HCT116 (cell line): ENCODE results near the gene TYMS. TPM values are rescaled to one million over a fixed set of nuclear protein-coding genes. Genes with fewer than 3 reads are reported as not detected.

Experiments used
- ATAC-seq: fragments of 200-7000 bp; cut with Tn5 transposase; 2 replicates; pipeline ENCODE4 v1.9.1; 2020; ENCODE audit warnings: mild to moderate bottlenecking, moderate library complexity
- BruUV-seq: library from RNA; stranded (reverse); fragments of 400-500 nt; replicated peaks from 2 replicates; lab custom pipeline; 2021; lab: Mats Ljungman, UMichigan
- CTCF ChIA-PET: fragments of 300-600 bp; sonication (Branson Sonifier 250); formaldehyde crosslinking; loops from one replicate; lab custom pipeline; 2021; ENCODE audit warnings: antibody characterized with exemption; lab: Charles Lee
- POLR2A ChIA-PET: fragments of 300-600, 350-600 bp; sonication (Branson Sonifier 250); formaldehyde crosslinking; loops from one replicate; lab custom pipeline; 2021; ENCODE audit warnings: antibody characterized with exemption; lab: Charles Lee
- RAD21 ChIA-PET, 2 experiments: fragments of 300-600 bp; sonication (Branson Sonifier 250); formaldehyde crosslinking; loops; one replicate each; lab custom pipeline; 2023; ENCODE audit warnings: low total read pairs in 2 of 2; ENCODE audit not compliant: uncharacterized antibody in 2 of 2, unreplicated experiment in 2 of 2, low non-redundant PET in 1 of 2; lab: Charles Lee
- DNase-seq: peaks from one replicate; pipeline ENCODE4 v3.0.0-alpha.2; 2010; ENCODE audit warnings: low read depth, low spot score
- H2AFZ ChIP-seq: fragments of 200-600 bp; shearing (Covaris generic), sonication (generic); 2 replicates; pipeline ENCODE4 v1.6.1; 2017; ENCODE audit warnings: low read depth, mixed run types, mixed read lengths, antibody characterized with exemption, low read length; ENCODE audit not compliant: poor library complexity, severe bottlenecking
- H3K27ac ChIP-seq: 2 replicates; pipeline ENCODE4 v1.5.1; 2012; ENCODE audit warnings: low read depth, low read length
- H3K27me3 ChIP-seq: fragments of 200-600 bp; sonication (generic); 2 replicates; pipeline ENCODE4 v1.6.1; 2016; ENCODE audit warnings: mixed run types, low read length, mixed read lengths; ENCODE audit not compliant: insufficient read depth
- H3K36me3 ChIP-seq, 2 experiments: fragments of 200-500 bp in 1 of 2; fragments of 200-600 bp in 1 of 2; sonication (Bioruptor generic) in 1 of 2; sonication (generic) in 1 of 2; 2 replicates each; pipeline versions ENCODE4 v1.5.1 to v1.6.1; 2014 to 2016; ENCODE audit warnings: low read length in 2 of 2, inconsistent platforms in 1 of 2, mixed read lengths in 1 of 2, mixed run types in 1 of 2; ENCODE audit not compliant: insufficient read depth in 2 of 2, control insufficient read depth in 1 of 2
- H3K4me1 ChIP-seq, 2 experiments: fragments of 200-600 bp in 1 of 2; sonication (generic) in 1 of 2; 2 replicates each; pipeline versions ENCODE4 v1.5.1 to v1.6.1; 2012 to 2017; ENCODE audit warnings: low read length in 2 of 2, inconsistent platforms in 1 of 2, mild to moderate bottlenecking in 1 of 2, mixed read lengths in 1 of 2, mixed run types in 1 of 2, moderate library complexity in 1 of 2; ENCODE audit not compliant: insufficient read depth in 2 of 2, control insufficient read depth in 1 of 2
- H3K4me2 ChIP-seq: fragments of 200-600 bp; sonication (generic); 2 replicates; pipeline ENCODE4 v1.6.1; 2017; ENCODE audit warnings: mixed run types, low read length, mixed read lengths
- H3K4me3 ChIP-seq, 2 experiments: fragments of 200-600 bp in 1 of 2; sonication (generic) in 1 of 2; replicated peaks in 1 of 2; 2 replicates each; pipeline ENCODE4 v1.5.1; 2011 to 2016; ENCODE audit warnings: low read length in 2 of 2, control low read depth in 1 of 2, low read depth in 1 of 2, mild to moderate bottlenecking in 1 of 2, mixed read lengths in 1 of 2, mixed run types in 1 of 2
- H3K79me2 ChIP-seq: fragments of 200-600 bp; sonication (generic); 2 replicates; pipeline ENCODE4 v1.6.1; 2017; ENCODE audit warnings: mild to moderate bottlenecking, mixed run types, low read length, moderate library complexity, mixed read lengths; ENCODE audit not compliant: insufficient read depth
- H3K9ac ChIP-seq: fragments of 200-600 bp; sonication (generic); 2 replicates; pipeline ENCODE4 v1.6.1; 2016; ENCODE audit warnings: low read length, mixed read lengths
- H3K9me2 ChIP-seq: fragments of 200-600 bp; sonication (generic), shearing (Covaris generic); 2 replicates; pipeline ENCODE4 v1.6.1; 2017; ENCODE audit warnings: mixed run types, mild to moderate bottlenecking, moderate library complexity; ENCODE audit not compliant: insufficient read depth
- H3K9me3 ChIP-seq, 2 experiments: fragments of 200-500 bp in 1 of 2; fragments of 200-600 bp in 1 of 2; sonication (Bioruptor generic) in 1 of 2; sonication (generic) in 1 of 2; 2 replicates each; pipeline ENCODE4 v1.6.1; 2014 to 2017; ENCODE audit warnings: low read length in 2 of 2, mixed read lengths in 2 of 2, inconsistent platforms in 1 of 2, low read depth in 1 of 2, mild to moderate bottlenecking in 1 of 2, mixed run types in 1 of 2, moderate library complexity in 1 of 2; ENCODE audit not compliant: control insufficient read depth in 1 of 2, insufficient read depth in 1 of 2
- H4K20me1 ChIP-seq: fragments of 200-600 bp; sonication (generic), shearing (Covaris generic); 2 replicates; pipeline ENCODE4 v1.6.1; 2017; ENCODE audit warnings: mixed run types, mild to moderate bottlenecking, moderate library complexity; ENCODE audit not compliant: insufficient read depth
- ATF3 ChIP-seq: IDR thresholded peaks from 2 replicates; pipeline ENCODE4 v1.6.1; 2012
- CBX3 ChIP-seq: IDR thresholded peaks from 2 replicates; pipeline ENCODE4 v1.6.1; 2012; ENCODE audit warnings: low read depth
- CEBPB ChIP-seq: IDR thresholded peaks from 2 replicates; pipeline ENCODE4 v1.6.1; 2012; ENCODE audit warnings: low read depth
- ELF1 ChIP-seq: IDR thresholded peaks from 2 replicates; pipeline ENCODE4 v1.6.1; 2012; ENCODE audit warnings: low read depth, borderline replicate concordance
- MAX ChIP-seq: IDR thresholded peaks from 2 replicates; pipeline ENCODE4 v1.6.1; 2012
- POLR2A ChIP-seq: IDR thresholded peaks from 2 replicates; pipeline ENCODE4 v1.7.0; 2011; ENCODE audit warnings: borderline replicate concordance; ENCODE audit not compliant: insufficient read depth, insufficient read length; ENCODE audit errors: extremely low read depth
- RAD21 ChIP-seq: IDR thresholded peaks from 2 replicates; pipeline ENCODE4 v1.6.1; 2012; ENCODE audit warnings: low read depth, mild to moderate bottlenecking
- TCF7L2 ChIP-seq: IDR thresholded peaks from 2 replicates; pipeline ENCODE4 v1.7.0; 2011; ENCODE audit warnings: borderline replicate concordance, inconsistent platforms; ENCODE audit not compliant: insufficient read depth, insufficient read length; ENCODE audit errors: extremely low read depth
- ZNF274 ChIP-seq: fragments of 200-500 bp; sonication (Bioruptor generic); IDR thresholded peaks from 2 replicates; pipeline ENCODE4 v1.6.1; 2014; ENCODE audit warnings: mild to moderate bottlenecking, low read depth, low read length, inconsistent platforms
- intact Hi-C: fragments of 100-400 bp; cut with micrococcal nuclease; formaldehyde crosslinking; loops from 2 replicates; pipeline ENCODE4 v1.10.0; 2022
- total RNA-seq: library from RNA; stranded (reverse); gene quantifications from one replicate; pipeline ENCODE4 v1.2.1, GENCODE V29; 2021; ENCODE audit not compliant: unreplicated experiment

Gene TYMS
- total RNA-seq, 1 experiment from 2014 or later: 245 TPM

GRCh38 chr18:669077-669476 is 11.6 kb downstream of the TYMS start (continued):
- no peak for TF ChIP-seq RAD21
- TF ChIP-seq CEBPB: no peak
- TF ChIP-seq ZNF274: no peak
- no peak for TF ChIP-seq TCF7L2
- no peak for TF ChIP-seq MAX

GRCh38 chr18:670522-670921 is 13.1 kb downstream of the TYMS start:
- POLR2A ChIA-PET: no interaction called here
- Histone ChIP-seq H3K36me3 (peaks cover 55 to 74% of the 10 kb centered on the region in 2 experiments), H3K9ac (no peak overlapping the region), H3K27me3 (no peaks in the 10 kb centered on the region), H4K20me1 (peaks cover 18% of the 10 kb centered on the region; the same call in 1 of the 2 replicates), H3K9me2 (no peaks in the 10 kb centered on the region), H3K4me2 (no peak overlapping the region), H3K79me2 (peaks cover 48% of the 10 kb centered on the region), H3K27ac (no peak overlapping the region), H2AFZ (no peak overlapping the region), H3K4me3 (no peak overlapping the region), H3K9me3 (no peaks in the 10 kb centered on the region), H3K4me1 (no peaks in the 10 kb centered on the region)
- BruUV-seq: no TSS peak
- intact Hi-C loops: no loop called here
- RAD21 ChIA-PET: no interaction called here
- TF ChIP-seq ELF1 (no peak), ATF3 (no peak), POLR2A (no peak)
- no peak for ATAC-seq
- no peak for DNase-seq
- CTCF ChIA-PET: no interaction called here

GRCh38 chr18:671405-671804 is 14.0 kb downstream of the TYMS start:
- no TSS peak for BruUV-seq
- H4K20me1 ChIP-seq: peaks cover 16% of the 10 kb centered on the region; the same call in 1 of the 2 replicates
- H3K27ac ChIP-seq: no peak overlapping the region
- CTCF ChIA-PET: no interaction called here
- no peak overlapping the region for H3K4me3 ChIP-seq
- no peak overlapping the region for H3K9ac ChIP-seq
- peaks cover 43% of the 10 kb centered on the region for H3K79me2 ChIP-seq
- ATAC-seq (no peak), DNase-seq (no peak)
- no peak overlapping the region for H2AFZ ChIP-seq
- no peaks in the 10 kb centered on the region for H3K9me2 ChIP-seq
- H3K4me1 ChIP-seq: no peaks in the 10 kb centered on the region
- POLR2A ChIA-PET: no interaction called here
- RAD21 ChIA-PET: no interaction called here
- no peaks in the 10 kb centered on the region for H3K9me3 ChIP-seq
- H3K36me3 ChIP-seq: peaks cover 57 to 70% of the 10 kb centered on the region in 2 experiments
- intact Hi-C loops: no loop called here
- TF ChIP-seq MAX (no peak), ZNF274 (no peak), ELF1 (no peak), CBX3 (no peak)
- no peak overlapping the region for H3K4me2 ChIP-seq
- no peaks in the 10 kb centered on the region for H3K27me3 ChIP-seq
